Esophagus (tissue), 2 donors: ENCODE measurements around the gene PECR. TPM values are rescaled to one million over a fixed set of nuclear protein-coding genes. Genes with fewer than 3 reads are reported as not detected.
A peak's percentile ranks its signal among the peaks of the same experiment; 100 is the strongest.

ENCODE experiments used
- H3K27ac ChIP-seq, 2 donors: one replicate each; pipeline ENCODE4 v1.5.1; 2013; ENCODE audit warnings: low read depth in 2 of 2, mild to moderate bottlenecking in 2 of 2, inconsistent platforms in 1 of 2, low read length in 1 of 2, moderate library complexity in 1 of 2
- H3K27me3 ChIP-seq, 2 donors: one replicate each; pipeline ENCODE4 v1.6.1; 2013; ENCODE audit warnings: low read length in 2 of 2, control low read depth in 1 of 2, mild to moderate bottlenecking in 1 of 2; ENCODE audit not compliant: insufficient read depth in 2 of 2, control insufficient read depth in 1 of 2
- H3K36me3 ChIP-seq, 2 donors: one replicate each; pipeline ENCODE4 v1.6.1; 2013; ENCODE audit warnings: low read length in 1 of 2; ENCODE audit not compliant: control insufficient read depth in 2 of 2, insufficient read depth in 2 of 2
- H3K4me1 ChIP-seq, 2 donors: one replicate each; pipeline ENCODE4 v1.6.1; 2013; ENCODE audit warnings: low read length in 1 of 2; ENCODE audit not compliant: control insufficient read depth in 2 of 2, insufficient read depth in 2 of 2
- H3K4me3 ChIP-seq, 2 donors: one replicate each; pipeline ENCODE4 v1.5.1; 2013; ENCODE audit warnings: low read length in 2 of 2, mild to moderate bottlenecking in 2 of 2, low read depth in 1 of 2, moderate library complexity in 1 of 2
- H3K9me3 ChIP-seq, 2 donors: one replicate each; pipeline ENCODE4 v1.6.1; 2013; ENCODE audit warnings: mild to moderate bottlenecking in 2 of 2, low read depth in 1 of 2, low read length in 1 of 2, moderate library complexity in 1 of 2; ENCODE audit not compliant: control insufficient read depth in 2 of 2, insufficient read depth in 1 of 2
- WGBS, 2 donors: extraction: QIAGEN DNeasy Blood & Tissue Kit; methylation state at CpG; one replicate each; pipeline ENCODE4 v1.1.7; 2013; 5-methylcytosine and 5-hydroxymethylcytosine counted together
- polyA plus RNA-seq, 2 donors: library from polyadenylated mRNA; stranded (reverse); fragments of 200-250 nt; gene quantifications; one replicate each; pipeline ENCODE4 v1.2.3, GENCODE V29; 2013
- donor health status: healthy with polysubstance abuse.
- donor health status: Bipolar disorder and iron deficiency.

Gene PECR
- polyA plus RNA-seq, 2 donors = 2.5 to 3.6 TPM

- 89 to 97% methylated on average over 1 of the region's 1 CpG for WGBS, 2 donors
- H3K36me3 ChIP-seq = peaks cover 0 to 2% of the 10 kb centered on the region in 2 donors
Observed at GRCh38 chr2:216064665-216065064, 16.9 kb downstream of the PECR start.

DNA sequence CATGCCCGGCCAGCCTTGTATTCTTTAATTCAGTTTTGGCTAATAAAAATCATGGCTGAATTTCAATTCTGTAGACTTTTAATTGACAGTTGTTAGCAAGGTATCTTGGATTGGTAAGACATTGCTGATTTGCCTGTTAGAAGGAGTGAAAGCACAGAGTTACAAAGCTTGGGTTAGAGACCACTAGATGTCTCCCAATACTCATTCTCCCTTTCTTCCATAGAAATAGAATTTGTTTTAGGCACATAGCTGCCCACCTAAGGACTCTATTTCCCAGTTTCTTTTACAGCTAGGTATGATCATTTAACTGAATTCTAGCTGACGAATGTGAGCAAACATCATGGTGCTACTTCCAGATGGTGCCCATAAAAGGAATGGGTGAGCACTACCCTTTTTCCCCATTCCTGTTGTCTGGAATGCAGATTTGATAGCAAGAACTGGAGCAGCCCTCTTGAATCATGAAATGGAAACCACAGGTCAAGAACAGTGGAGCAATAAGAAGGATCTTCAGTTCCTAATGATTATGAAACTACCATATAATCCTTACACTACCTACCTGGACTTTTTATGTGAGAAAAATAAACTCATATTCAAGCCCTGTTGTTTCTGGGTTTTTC lies 17.5 kb downstream of the PECR start:
- H3K9me3 ChIP-seq = no peaks in the 10 kb centered on the region
- H3K36me3 ChIP-seq = peaks cover 0 to 2% of the 10 kb centered on the region in 2 donors
- H3K27ac ChIP-seq = no peak overlapping the region
- no peaks in the 10 kb centered on the region for H3K27me3 ChIP-seq
- H3K4me3 ChIP-seq = no peak overlapping the region
- whole genome bisulfite sequencing, 2 donors = 92 to 94% methylated on average over 2 of the region's 2 CpGs
- H3K4me1 ChIP-seq = no peaks in the 10 kb centered on the region

More at GRCh38 chr2:216064665-216065064, 16.9 kb downstream of the PECR start:
- Histone ChIP-seq H3K27me3 (no peaks in the 10 kb centered on the region), H3K4me3 (no peak overlapping the region), H3K9me3 (no peaks in the 10 kb centered on the region), H3K4me1 (no peaks in the 10 kb centered on the region), H3K27ac (no peak overlapping the region)

GRCh38 chr2:216059233-216059834 lies 22.3 kb downstream of the PECR start:
- WGBS, 2 donors = 94 to 95% methylated on average over 5 of the region's 5 CpGs
- no peaks in the 10 kb centered on the region for H3K9me3 ChIP-seq

DNA sequence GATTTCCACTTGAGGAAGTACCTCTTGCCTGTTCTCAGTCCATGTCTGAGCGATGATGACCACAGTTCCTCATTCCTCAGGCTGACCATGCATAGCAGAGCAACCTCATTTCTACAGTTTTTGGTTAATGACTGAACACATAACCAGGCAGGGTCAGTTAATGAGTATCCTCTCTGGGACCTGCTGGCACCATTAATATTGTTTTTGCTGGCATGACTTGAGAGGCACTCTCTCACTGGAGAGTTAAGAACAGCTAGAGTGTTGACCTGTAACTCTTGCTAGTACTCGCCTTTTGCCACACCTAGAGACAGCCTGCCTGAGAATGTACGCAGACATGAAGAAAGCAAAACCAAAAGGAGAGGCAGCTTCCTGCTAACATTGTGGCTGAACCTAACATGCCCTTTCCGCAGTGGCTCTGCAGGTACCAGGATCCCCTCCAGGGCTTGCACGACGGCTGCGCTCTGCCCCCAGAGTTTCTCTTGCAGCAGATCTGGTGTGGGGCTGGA lies 23.9 kb downstream of the PECR start:
- Histone ChIP-seq H3K4me3 (peak overlapping the region in 1 of 2 donors; percentile 33), H3K27me3 (no peaks in the 10 kb centered on the region), H3K4me1 (no peaks in the 10 kb centered on the region), H3K27ac (peak overlapping the region; percentile 86 to 87), H3K9me3 (no peaks in the 10 kb centered on the region), H3K36me3 (no peaks in the 10 kb centered on the region)
- WGBS, 2 donors = 42 to 44% methylated on average over 7 of the region's 7 CpGs

More at GRCh38 chr2:216059233-216059834, 22.3 kb downstream of the PECR start:
- H3K27me3 ChIP-seq = no peaks in the 10 kb centered on the region
- no peaks in the 10 kb centered on the region for H3K4me1 ChIP-seq
- no peak overlapping the region for H3K27ac ChIP-seq
- no peak overlapping the region for H3K4me3 ChIP-seq
- H3K36me3 ChIP-seq = peaks cover 0 to 2% of the 10 kb centered on the region in 2 donors

- 59 to 62% methylated on average over 3 of the region's 3 CpGs for WGBS, 2 donors
Observed at GRCh38 chr2:216056739-216057138, 24.9 kb downstream of the PECR start.

DNA sequence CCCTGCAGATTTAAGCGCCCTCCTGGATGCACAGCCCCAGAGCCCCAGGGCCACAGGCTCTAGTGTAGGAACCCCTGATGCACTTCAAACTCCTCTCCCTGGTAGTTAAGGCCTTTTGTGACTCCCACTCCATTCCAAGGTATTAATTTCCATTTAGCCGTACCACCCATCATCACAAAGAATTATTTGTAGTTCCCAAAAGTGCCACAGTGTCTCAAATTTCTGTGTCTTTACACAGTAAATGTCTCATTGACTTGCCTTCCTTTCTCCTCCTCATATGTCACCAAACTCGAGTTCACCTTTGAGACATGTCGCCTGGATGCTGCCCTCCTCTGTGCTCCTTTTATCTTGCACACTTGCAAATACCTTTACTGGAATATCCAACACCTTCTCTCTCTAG lies 25.9 kb downstream of the PECR start:
- 91 to 93% methylated on average over 4 of the region's 4 CpGs for WGBS, 2 donors
- H3K4me1 ChIP-seq = no peaks in the 10 kb centered on the region
- H3K9me3 ChIP-seq = no peaks in the 10 kb centered on the region
- H3K4me3 ChIP-seq = no peak overlapping the region
- H3K27ac ChIP-seq = no peak overlapping the region
- H3K27me3 ChIP-seq = no peaks in the 10 kb centered on the region
- H3K36me3 ChIP-seq = no peaks in the 10 kb centered on the region

More at GRCh38 chr2:216056739-216057138, 24.9 kb downstream of the PECR start:
- no peaks in the 10 kb centered on the region for H3K9me3 ChIP-seq
- no peak overlapping the region for H3K27ac ChIP-seq
- H3K4me1 ChIP-seq = no peaks in the 10 kb centered on the region
- H3K36me3 ChIP-seq = no peaks in the 10 kb centered on the region
- no peaks in the 10 kb centered on the region for H3K27me3 ChIP-seq
- H3K4me3 ChIP-seq = no peak overlapping the region

- H3K27ac ChIP-seq = no peak overlapping the region
- no peaks in the 10 kb centered on the region for H3K27me3 ChIP-seq
- H3K36me3 ChIP-seq = no peaks in the 10 kb centered on the region
- H3K4me1 ChIP-seq = no peaks in the 10 kb centered on the region
- WGBS, 2 donors = 97 to 98% methylated on average over 2 of the region's 2 CpGs
- no peaks in the 10 kb centered on the region for H3K9me3 ChIP-seq
- H3K4me3 ChIP-seq = no peak overlapping the region
Observed at GRCh38 chr2:216052420-216052819, 29.2 kb downstream of the PECR start.

GRCh38 chr2:216051350-216051749 lies 30.3 kb downstream of the PECR start:
- H3K36me3 ChIP-seq = no peaks in the 10 kb centered on the region
- H3K4me1 ChIP-seq = no peaks in the 10 kb centered on the region
- no peaks in the 10 kb centered on the region for H3K9me3 ChIP-seq
- WGBS, 2 donors = 85 to 88% methylated on average over 3 of the region's 3 CpGs
- no peaks in the 10 kb centered on the region for H3K27me3 ChIP-seq
- H3K27ac ChIP-seq = no peak overlapping the region
- no peak overlapping the region for H3K4me3 ChIP-seq

DNA sequence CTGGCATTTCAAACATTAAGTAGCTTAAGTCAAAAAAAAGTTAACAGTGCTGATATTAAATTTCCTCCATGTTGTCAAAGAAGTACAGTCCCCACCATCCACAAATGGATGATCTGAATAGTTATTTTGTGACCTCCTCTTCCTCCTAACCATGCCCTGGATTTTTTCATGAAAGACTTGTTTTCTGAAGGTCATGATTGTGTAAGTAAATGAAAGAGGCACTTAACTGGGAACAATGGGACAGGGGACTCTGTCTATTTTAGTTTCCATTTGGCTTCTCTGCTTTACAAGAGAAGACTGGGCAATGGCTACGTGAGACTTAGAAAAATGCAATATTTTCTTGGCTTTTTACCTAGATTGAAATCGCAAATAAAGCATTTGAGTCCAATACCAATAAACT lies 32.2 kb downstream of the PECR start:
- no peaks in the 10 kb centered on the region for H3K4me1 ChIP-seq
- H3K9me3 ChIP-seq = no peaks in the 10 kb centered on the region
- H3K27ac ChIP-seq = no peak overlapping the region
- WGBS, 2 donors = 94% methylated on average over 2 of the region's 2 CpGs
- H3K27me3 ChIP-seq = no peaks in the 10 kb centered on the region
- H3K36me3 ChIP-seq = no peaks in the 10 kb centered on the region
- no peak overlapping the region for H3K4me3 ChIP-seq

DNA sequence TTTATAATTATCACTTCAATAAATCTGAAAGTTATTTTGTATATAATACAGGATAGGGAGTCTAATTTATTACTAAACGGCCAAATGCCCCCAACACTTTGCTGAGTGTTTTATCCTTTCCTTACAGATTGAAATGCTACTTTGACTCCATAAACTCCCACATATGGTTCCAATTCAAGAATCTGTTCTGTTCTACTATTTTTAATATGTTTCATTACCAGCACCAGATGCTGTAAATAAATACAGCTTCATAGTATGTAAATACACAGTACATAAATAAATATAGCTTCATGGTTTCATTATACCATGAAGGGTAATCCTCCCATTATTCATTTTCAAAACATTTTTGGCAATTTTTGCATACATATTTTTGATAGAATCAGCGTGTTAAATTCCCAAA lies 34.2 kb downstream of the PECR start:
- H3K9me3 ChIP-seq = no peaks in the 10 kb centered on the region
- 81 to 88% methylated on average over 2 of the region's 2 CpGs for WGBS, 2 donors

More for the DNA sequence above, 34.2 kb downstream of the PECR start:
- Histone ChIP-seq H3K27me3 (no peaks in the 10 kb centered on the region), H3K36me3 (no peaks in the 10 kb centered on the region), H3K4me3 (no peak overlapping the region), H3K27ac (no peak overlapping the region), H3K4me1 (no peaks in the 10 kb centered on the region)
